SH-SY5Y (cell line): Measurements from ENCODE around the gene UPK3BL1.
"Not testable (repeated sequence)": the region's sequence is repeated elsewhere in the genome, so short reads cannot be mapped to it uniquely, and the experiment has no call there.

Source experiments
- GATA2 ChIP-seq: IDR thresholded peaks from 2 replicates; pipeline ENCODE4 v1.6.1; 2011; ENCODE audit warnings: mild to moderate bottlenecking, low read depth, low read length
- GATA3 ChIP-seq: IDR thresholded peaks from 2 replicates; pipeline ENCODE4 v1.6.1; 2011; ENCODE audit warnings: low read depth, mild to moderate bottlenecking, low read length, moderate library complexity

Gene UPK3BL1, protein sequence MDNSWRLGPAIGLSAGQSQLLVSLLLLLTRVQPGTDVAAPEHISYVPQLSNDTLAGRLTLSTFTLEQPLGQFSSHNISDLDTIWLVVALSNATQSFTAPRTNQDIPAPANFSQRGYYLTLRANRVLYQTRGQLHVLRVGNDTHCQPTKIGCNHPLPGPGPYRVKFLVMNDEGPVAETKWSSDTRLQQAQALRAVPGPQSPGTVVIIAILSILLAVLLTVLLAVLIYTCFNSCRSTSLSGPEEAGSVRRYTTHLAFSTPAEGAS

DNA sequence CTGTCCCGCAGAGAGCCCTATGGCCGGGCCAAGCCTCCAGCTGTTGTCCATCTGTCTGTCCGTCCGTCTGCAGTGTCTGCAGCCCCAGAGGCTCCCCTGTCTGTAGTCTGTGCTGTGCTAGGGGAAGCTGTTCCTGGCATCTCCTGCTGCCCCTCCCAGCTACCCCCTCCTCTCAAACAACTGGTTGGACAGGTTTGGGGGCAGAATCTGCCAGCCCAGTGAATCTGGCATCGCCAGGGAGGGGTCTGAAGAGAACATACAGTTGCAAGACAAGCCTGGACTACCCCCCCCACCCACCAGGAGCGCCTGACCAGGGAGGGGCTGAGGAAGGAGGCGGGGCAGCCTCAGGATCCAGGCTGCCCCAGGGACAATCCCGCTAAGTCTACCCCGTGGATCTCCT is at the start of gene UPK3BL1:
Gene UPK3BL1, minus strand, starts transcription at position 101 of the 400 bp plus-strand sequence. Its CDS starts 50 bp downstream, at position 51.
- TF ChIP-seq GATA3, GATA2: not testable (repeated sequence)

DNA sequence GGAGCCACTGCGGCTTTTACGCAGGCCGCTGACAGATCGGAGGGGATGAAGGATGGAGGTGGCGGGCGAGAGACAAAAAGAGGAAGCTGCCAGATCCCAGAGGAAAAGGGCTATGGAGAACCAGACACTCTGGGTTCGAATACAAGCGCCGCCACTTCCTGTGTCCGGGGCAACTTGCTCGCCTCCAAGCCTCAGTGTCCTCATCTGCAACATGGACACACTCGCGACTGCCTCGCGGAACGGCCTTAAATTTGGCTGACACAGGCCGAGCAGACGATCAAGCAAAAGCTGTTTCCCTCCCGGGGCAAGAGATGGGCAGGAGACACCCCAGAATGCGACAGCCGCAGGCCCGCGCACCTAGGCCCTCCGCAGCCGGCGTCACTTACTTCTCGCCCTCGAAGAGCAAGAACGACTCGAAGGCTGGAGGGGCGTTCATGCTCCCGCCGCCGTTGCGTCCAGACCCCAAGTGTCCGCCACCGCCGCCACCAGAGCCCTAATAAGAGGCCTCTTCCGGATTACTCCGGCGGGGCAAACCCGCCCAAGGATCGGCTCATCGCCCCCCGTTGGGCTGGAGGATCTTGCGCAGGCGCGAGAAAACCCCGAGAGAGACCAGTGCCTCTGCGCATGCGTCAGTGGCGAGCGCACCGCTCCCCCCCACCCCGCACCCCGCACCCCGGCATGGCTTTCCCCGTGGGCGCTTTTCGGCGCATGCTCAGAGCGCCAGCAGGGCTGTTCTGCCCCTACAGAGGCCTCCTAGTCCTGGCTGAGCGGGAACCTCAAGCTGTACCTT is 28.8 kb upstream of the UPK3BL1 start, which contains the start of gene POLR2J2:
Gene POLR2J2, minus strand, starts transcription at position 498 of the 790 bp plus-strand sequence. Its CDS starts 62 bp downstream, at position 436.
- not testable (repeated sequence) for TF ChIP-seq GATA2, GATA3

DNA sequence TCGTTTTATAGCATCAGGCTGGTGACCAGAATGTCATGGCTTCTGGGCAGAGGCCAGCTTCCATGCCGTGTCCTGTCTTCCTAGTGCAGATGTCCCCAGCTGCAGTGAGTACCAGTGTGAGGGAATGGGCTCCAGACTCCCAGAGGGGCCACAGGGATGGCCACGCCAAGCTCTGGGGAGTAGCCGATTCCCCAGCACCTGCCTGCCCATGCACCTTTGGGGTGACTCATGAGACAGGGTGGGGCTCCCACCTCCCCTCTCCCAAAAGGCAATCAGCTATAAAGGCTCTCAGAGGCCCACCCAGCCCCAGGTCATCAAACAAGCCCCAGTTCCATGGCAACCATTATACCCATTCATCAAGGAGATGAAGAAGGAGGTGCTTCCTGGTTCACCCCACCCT is 7.3 kb upstream of the UPK3BL1 start, which contains the start of gene SPDYE2B:
Gene SPDYE2B, plus strand, starts transcription at position 396 of the 400 bp plus-strand sequence. CDS start 2,030 bp downstream, outside the sequence.
- TF ChIP-seq GATA2, GATA3: not testable (repeated sequence)

DNA sequence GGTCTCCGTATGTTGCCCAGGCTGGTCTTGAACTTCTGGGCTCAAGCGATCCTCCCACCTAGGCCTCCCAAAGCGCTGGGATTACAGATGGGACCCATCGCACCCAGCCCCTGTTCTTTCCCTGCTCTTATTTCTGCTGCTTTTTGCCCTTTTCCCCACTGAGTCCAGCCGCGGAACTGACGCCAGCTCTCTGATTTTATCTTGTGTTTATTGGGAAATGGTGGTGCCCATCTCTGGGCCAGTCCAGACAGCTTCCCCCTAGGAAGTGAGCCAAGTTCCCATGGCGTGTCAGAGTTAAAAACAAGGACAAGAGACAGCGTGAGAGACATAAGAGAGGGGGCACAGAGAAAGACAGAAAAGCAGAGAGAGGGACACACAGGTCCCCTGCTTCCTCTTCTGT is 12.0 kb downstream of the UPK3BL1 start:
- TF ChIP-seq GATA2: peak; percentile 76

DNA sequence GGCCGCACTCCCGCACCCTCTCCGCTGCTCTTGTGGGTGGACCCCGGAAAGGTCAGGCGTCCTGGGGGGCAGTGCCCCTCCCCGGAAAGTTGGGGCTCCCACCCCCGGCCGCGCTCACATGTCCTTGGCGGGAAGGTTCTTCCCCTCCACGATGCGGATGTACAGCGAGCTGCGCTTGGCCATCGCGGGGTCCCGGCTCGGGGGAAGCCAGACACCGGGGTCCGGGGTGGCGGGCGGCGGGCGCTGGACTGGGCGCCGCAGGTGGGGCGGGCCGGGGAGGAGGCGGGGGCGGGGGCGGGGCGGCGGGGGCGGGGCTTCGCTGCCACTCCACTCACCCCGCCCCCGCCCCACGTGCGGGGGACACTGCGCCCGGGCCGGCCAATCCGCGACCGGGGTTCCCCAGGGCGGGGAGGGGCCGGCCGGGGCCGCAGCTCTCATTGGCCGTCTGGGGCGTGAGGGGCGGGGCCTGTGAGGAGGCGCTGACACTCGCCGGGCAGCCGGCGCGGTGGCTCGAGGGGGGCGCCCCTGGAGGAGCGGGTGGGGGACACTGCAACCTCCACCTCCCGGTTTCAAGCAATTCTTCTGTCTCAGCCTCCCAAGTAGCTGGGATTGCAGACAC is 26.0 kb downstream of the UPK3BL1 start, which contains the start of gene RASA4:
Gene RASA4, minus strand, starts transcription at position 250 of the 619 bp plus-strand sequence. Its CDS starts 67 bp downstream, at position 183.
- TF ChIP-seq GATA3, GATA2: not testable (repeated sequence)
